GM19452 (cell line): Measurements from ENCODE around the gene KCNJ18.
"Not testable (repeated sequence)": the region's sequence is repeated elsewhere in the genome, so short reads cannot be mapped to it uniquely, and the experiment has no call there.

Experiments
- ATAC-seq: cut with Tn5 transposase; IDR thresholded peaks from one replicate; pipeline ENCODE4 v1.9.1; 2021; ENCODE audit not compliant: unreplicated experiment

The KCNJ18 gene

GRCh38 chr17:21683897-21684296, 8.4 kb upstream of the KCNJ18 start:
- not testable (repeated sequence) for ATAC-seq

DNA sequence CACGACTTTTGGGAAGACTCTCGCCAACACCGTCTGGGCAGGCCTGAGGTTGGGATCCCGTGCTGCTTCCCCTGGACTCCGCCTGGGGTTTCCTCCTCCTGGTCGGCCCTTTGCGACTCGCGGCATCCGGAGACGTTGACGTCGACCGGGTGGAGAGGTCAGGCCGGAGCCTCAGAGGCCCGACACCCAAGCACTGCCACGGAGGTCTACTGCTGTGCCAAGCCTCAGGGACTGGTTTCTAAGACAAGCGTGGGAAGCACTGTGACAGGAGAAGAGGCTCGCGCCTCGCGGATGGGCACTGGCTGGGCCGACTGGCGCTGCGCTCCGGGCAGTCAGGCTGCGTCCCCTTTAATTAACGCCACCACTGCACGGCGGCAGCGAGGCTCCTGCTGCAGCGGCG, 7.9 kb upstream of the KCNJ18 start:
- not testable (repeated sequence) for ATAC-seq

DNA sequence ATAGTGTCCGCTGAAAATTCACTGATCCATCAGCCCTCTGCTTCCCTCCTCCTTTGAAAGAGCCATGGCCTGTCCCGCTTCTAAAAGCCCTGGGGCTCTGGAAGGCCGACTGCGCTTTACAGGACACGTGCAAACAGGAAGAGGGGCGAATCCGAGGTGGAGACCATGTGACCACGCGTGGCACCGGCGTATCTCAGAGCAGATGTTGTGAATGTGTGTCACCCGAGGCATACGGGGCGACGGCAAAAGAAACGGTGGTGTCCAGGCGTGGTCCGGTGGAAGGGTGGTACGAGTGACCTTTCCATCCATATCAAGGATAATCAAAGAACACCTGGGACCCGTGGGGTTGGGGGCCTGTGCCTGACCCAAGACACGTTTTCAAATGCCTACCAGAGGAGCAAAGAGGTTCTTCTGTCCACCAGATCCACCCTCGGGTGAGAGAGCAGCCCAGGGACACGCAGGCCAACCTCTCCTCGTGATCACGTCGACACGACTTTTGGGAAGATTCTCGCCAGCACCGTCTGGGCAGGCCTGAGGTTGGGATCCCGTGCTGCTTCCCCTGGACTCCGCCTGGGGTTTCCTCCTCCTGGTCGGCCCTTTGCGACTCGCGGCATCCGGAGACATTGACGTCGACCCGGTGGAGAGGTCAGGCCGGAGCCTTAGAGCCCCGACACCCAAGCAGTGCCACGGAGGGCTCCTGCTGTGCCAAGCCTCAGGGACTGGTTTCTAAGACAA, 7.1 kb upstream of the KCNJ18 start:
- not testable (repeated sequence) for ATAC-seq

DNA sequence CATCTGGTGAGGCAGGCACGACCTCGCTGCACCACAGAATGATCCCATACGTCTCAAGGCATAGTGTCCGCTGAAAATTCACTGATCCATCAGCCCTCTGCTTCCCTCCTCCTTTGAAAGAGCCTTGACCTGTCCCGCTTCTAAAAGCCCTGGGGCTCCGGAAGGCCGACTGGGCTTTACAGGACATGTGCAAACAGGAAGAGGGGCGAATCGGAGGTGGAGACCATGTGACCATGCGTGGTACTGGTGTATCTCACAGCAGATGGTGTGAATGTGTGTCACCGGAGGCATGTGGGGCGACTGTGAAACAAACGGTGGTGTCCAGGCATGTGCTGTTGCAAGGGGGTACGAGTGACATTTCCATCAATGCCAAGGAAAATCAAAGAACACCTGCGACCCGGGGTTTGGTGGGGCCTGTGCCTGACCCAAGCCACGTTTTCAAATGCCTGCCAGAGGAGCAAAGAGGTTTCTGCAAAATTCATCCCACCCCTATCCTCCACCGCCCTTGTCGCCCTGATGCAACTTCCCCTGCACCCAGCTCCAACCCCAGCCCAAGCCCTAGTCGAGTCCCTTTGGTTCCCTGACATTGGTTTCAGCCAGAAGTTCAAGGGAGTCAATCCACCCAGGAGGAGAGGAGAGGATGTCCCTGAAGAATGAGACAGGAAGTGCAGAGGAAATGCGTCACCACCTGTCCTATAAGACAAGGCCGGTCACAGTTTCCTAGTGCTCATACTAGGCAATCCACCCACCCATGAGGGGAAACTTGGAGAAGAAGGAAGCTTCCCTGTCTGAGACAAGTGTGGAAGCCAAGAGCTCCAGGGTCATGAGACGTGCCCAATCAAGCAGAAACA, 5.9 kb upstream of the KCNJ18 start:
- ATAC-seq, result no peak

- no peak for ATAC-seq
Measured at GRCh38 chr17:21687136-21687953, 5.0 kb upstream of the KCNJ18 start.

GRCh38 chr17:21688293-21688949, 3.9 kb upstream of the KCNJ18 start:
- no peak for ATAC-seq

- no peak for ATAC-seq
Measured at GRCh38 chr17:21689604-21690003, 2.7 kb upstream of the KCNJ18 start.

DNA sequence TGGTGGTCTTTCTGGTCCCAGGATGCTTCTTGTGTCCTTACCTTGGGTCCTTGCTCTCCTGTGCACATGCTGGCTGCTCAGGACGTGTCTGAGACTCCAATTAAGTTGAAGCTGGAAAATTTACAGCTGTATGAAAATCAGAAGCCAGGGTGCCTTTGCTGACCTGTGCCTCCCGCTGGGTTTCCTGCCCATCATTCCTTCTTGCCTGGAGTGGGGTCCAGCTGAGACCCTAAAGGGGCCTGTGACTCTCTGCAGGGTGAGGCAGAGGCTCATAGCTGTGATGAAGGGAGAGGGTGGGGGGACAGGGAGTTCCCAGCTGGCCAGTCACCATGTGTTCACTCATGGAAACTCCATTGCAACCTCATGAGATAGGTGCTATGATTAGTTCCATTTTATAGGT, 1.5 kb upstream of the KCNJ18 start:
- not testable (repeated sequence) for ATAC-seq

DNA sequence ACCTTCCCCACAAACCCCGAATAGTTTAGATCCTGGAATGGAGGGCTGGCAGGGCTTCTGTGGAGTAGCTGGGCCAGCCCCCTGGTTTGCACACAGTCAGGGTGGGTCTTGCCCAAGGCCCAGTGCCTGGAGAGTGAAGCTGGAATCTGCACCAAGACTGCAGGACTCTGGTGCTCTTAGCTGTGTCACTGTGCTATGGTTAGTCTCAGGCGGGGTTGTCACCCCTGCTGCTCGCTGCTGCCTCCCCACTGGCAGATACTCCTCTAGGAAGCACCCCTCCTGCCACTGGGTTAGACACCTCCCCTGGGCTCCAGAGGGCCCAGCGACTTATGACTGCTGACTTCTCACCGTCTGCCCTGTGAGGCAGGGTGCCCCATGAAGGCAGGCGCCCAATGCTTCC, 842 bp upstream of the KCNJ18 start:
- not testable (repeated sequence) for ATAC-seq

GRCh38 chr17:21692704-21693065, 362 bp downstream of the KCNJ18 start:
- not testable (repeated sequence) for ATAC-seq

- not testable (repeated sequence) for ATAC-seq
Measured at GRCh38 chr17:21693391-21693796, 1.1 kb downstream of the KCNJ18 start.

- ATAC-seq, result not testable (repeated sequence)
Measured at GRCh38 chr17:21693937-21694336, 1.6 kb downstream of the KCNJ18 start.

DNA sequence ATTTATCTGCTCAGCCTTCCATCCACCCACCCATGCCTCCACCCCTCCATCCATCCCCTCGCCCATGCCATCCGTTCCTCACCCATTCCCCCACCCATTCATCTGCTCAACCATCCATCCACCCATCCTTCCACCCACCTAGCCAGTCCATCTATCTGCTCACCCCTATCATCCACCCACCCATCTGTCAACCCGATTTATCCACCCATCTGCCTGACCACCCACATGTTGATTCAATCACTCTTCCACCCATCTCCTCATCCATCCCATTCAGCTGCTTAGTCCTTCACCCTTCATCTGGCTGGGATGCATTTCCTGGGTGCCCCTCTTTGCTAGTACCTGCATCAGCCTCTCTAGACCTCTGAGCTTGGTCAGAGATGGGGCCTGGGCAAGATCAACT, 3.9 kb downstream of the KCNJ18 start:
- ATAC-seq, result not testable (repeated sequence)

- not testable (repeated sequence) for ATAC-seq
Measured at GRCh38 chr17:21696842-21697507, 4.7 kb downstream of the KCNJ18 start.

- ATAC-seq, result not testable (repeated sequence)
Measured at GRCh38 chr17:21697508-21697860, 5.2 kb downstream of the KCNJ18 start.

DNA sequence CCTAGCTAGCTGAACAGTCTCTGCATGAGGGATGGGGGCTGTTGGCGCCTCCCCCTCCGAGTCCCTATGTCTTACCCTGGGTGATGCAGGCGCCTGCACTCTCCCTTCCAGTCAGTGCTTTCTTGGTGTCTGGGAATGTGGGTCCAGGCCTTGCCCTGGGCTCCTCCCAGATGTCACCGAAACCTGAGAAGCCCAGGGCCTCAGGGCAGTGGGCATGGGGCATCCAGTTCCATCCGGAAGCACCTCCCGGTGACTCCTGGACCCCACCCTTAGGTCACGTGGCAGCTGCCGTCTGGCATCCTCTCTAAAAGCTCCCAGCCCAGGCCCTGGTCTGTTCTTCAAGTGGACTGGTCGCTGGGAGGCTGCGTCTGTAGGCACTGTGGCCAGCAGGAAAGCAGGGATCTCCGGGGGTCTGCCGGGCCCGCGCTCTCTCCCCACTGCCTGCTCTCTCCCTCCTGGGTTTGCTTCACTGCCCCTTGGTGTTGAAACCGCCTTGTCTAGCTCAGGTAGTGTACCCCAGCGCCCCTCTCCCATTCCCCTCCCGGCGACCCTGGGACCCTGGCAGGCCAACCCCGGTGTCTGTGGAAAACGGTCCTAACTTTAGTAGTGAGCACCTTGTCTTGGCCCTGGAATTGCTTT, 6.2 kb downstream of the KCNJ18 start:
- not testable (repeated sequence) for ATAC-seq

DNA sequence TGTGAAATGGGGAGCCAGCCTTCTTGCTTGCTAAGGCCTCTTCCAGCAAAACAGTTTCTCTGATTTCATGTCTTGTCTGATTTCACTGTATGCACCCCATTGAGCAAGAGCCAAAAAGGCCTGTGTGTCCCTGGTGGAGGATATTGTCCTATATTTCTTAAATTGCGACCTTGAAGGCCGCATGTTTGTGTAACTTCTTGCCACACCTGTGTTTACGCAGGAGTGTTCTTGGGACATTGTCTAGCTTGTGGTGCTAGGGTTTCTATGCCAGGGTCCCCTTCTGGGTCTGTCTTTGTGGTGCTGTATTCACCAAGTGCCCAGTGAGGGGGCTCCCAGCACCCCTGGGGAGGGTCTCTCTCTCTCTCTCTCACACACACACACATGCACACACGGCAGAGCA, 6.8 kb downstream of the KCNJ18 start:
- ATAC-seq, result not testable (repeated sequence)

GRCh38 chr17:21699573-21700236, 7.4 kb downstream of the KCNJ18 start:
- ATAC-seq, result not testable (repeated sequence)

DNA sequence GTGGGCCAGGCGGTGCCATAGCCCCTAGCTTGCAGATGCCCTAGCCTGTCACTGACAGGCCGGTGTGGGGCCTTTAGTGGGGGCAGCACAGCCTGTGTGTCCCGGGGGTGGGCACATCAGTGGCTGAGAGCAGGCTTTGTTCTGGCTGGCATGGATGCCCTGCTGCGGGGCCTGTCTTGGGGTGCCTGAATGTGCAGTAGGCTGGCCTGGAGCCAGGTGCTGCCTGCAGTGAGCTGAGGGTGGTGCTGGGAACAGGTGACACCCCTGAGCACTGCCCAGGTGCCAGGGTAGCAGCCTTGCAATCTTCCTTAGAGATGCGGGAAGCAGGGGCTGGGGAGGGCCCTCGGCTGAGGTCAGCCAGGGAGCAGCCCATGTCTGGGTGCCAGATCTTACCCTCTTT, 8.8 kb downstream of the KCNJ18 start:
- not testable (repeated sequence) for ATAC-seq
